Fibroblast of the aortic adventitia (primary cell): ENCODE measurements around the gene CNR2. TPM values are rescaled to one million over a fixed set of nuclear protein-coding genes. Genes with fewer than 3 reads are reported as not detected.
"Not testable (repeated sequence)": the region's sequence is repeated elsewhere in the genome, so short reads cannot be mapped to it uniquely, and the experiment has no call there.

ENCODE experiments used
- DNase-seq: peaks from one replicate; pipeline ENCODE4 v3.0.0-alpha.2; 2010; ENCODE audit warnings: low read depth
- H3K4me3 ChIP-seq: 2 replicates; pipeline ENCODE4 v1.5.1; 2011; ENCODE audit warnings: low read depth, mild to moderate bottlenecking, control low read depth, low read length, moderate library complexity
- total RNA-seq: library from RNA; depleted of rRNA; stranded (reverse); fragments of >200 nt; gene quantifications from 2 replicates; pipeline ENCODE4 v1.2.3, GENCODE V29; 2012; ENCODE audit warnings: low replicate concordance
- TF ChIP-seq, protein P1 (sequence below): IDR thresholded peaks from 2 replicates; pipeline ENCODE4 v1.5.1; 2011; ENCODE audit warnings: mild to moderate bottlenecking, low read length, control low read depth, inconsistent platforms; ENCODE audit not compliant: insufficient read depth

CNR2 gene
- total RNA-seq, 1 donor: under 0.01 TPM

- TF ChIP-seq, protein P1, sequence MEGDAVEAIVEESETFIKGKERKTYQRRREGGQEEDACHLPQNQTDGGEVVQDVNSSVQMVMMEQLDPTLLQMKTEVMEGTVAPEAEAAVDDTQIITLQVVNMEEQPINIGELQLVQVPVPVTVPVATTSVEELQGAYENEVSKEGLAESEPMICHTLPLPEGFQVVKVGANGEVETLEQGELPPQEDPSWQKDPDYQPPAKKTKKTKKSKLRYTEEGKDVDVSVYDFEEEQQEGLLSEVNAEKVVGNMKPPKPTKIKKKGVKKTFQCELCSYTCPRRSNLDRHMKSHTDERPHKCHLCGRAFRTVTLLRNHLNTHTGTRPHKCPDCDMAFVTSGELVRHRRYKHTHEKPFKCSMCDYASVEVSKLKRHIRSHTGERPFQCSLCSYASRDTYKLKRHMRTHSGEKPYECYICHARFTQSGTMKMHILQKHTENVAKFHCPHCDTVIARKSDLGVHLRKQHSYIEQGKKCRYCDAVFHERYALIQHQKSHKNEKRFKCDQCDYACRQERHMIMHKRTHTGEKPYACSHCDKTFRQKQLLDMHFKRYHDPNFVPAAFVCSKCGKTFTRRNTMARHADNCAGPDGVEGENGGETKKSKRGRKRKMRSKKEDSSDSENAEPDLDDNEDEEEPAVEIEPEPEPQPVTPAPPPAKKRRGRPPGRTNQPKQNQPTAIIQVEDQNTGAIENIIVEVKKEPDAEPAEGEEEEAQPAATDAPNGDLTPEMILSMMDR: no peak
- no peak overlapping the region for H3K4me3 ChIP-seq
- DNase-seq: no peak
These were observed 10.6 kb downstream of the CNR2 start for GRCh38 chr1:23902321-23903278.

DNA sequence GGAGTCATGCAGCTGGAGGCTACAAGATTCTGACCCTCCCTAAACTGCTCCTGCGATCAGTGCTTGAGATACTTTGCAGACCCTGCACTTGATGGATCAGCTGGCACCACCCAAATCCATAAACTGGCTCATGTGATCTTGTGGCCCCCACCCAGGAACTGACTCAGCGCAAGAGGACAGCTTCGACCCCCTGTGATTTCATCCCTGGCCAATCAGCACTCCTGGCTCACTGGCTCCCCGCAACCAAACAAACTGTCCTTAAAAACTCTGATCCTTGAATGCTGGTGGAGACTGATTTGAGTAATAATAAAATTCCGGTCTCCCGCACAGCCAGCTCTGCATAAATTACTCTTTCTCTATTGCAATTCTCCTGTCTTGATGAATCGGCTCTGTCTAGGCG lies 13.1 kb downstream of the CNR2 start:
- not testable (repeated sequence) for H3K4me3 ChIP-seq, DNase-seq

DNA sequence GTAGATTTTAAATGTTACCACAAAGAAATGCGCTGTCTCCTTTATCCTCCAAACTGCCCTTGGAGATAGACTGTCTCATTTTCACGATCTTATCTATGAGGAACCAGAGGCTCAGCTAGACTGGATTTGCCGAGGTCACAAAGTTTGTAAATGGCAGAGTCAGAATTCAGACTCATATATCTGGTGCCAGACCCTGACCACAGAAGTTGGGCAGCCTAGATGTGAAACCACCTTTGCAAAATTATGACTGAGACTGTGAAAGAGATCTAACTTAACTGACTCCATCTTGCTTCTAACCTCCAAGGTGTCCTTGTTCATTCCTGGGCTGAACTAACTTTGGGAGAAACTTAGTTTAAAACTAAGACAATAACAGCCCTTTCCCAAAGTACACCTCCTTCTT lies 14.1 kb downstream of the CNR2 start:
- H3K4me3 ChIP-seq: no peak overlapping the region
- DNase-seq: no peak
- TF ChIP-seq, protein P1: no peak

DNA sequence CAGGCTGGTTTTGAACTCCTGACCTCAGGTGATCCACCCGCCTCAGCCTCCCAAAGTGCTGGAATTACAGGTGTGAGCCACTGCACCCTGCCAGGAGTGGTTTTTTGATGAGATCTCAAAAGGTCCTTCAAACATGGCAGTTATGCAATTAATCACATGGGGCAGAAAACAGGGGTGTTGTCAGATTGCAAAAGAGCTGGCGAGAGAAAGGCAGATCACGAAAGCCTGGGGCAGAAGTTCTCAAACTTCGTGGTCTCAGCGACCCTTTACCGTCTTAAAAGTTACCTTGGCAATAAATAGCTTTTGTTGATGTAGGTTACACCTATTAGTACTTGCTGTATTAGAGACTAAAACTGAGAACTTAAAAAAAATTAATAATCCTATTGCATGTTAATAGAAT lies 16.1 kb downstream of the CNR2 start:
- DNase-seq: no peak
- TF ChIP-seq, protein P1: no peak
- no peak overlapping the region for H3K4me3 ChIP-seq

- H3K4me3 ChIP-seq: no peak overlapping the region
- DNase-seq: no peak
- TF ChIP-seq, protein P1: no peak
These were observed 16.7 kb downstream of the CNR2 start for GRCh38 chr1:23896491-23896890.

GRCh38 chr1:23895993-23896392 lies 17.2 kb downstream of the CNR2 start:
- H3K4me3 ChIP-seq: no peak overlapping the region
- DNase-seq: no peak
- TF ChIP-seq, protein P1: no peak

DNA sequence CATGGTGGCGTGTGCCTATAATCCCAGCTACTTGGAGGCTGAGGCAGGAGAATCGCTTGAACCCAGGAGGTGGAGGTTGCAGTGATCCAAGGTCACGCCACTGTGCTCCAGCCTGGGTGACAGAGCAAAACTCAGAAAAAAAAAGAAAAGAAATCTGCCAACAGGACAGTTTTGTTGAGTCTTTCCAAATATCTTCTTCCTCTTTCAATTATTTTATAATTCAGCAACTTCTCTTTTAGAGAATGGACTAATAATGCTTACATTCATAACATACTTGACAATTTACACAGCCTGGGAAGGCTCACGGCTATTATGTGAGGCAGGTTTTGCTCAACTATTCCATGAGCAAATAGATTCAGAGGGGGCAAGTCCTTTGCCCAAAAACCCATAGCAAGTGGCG lies 18.1 kb downstream of the CNR2 start:
- TF ChIP-seq, protein P1: no peak
- no peak overlapping the region for H3K4me3 ChIP-seq
- DNase-seq: no peak
